Activated CD4-positive, alpha-beta T cell treated with anti-CD3 and anti-CD28 coated beads for 48 hours (primary cell): ENCODE results near the gene ATXN7L2.

ENCODE experiments used
- DNase-seq: peaks from one replicate; pipeline ENCODE4 v3.0.0-alpha.2; 2020

The ATXN7L2 gene

GRCh38 chr1:109499081-109499480, 15.4 kb downstream of the ATXN7L2 start:
- no peak for DNase-seq

GRCh38 chr1:109499661-109500536, 16.2 kb downstream of the ATXN7L2 start:
- DNase-seq, result peak; percentile 77

GRCh38 chr1:109500941-109501381, 17.3 kb downstream of the ATXN7L2 start:
- DNase-seq, result no peak

- no peak for DNase-seq
These were observed 18.1 kb downstream of the ATXN7L2 start for GRCh38 chr1:109501644-109502363.

GRCh38 chr1:109502364-109502851, 18.7 kb downstream of the ATXN7L2 start:
- DNase-seq, result peak; percentile 42

GRCh38 chr1:109503935-109504334, 20.2 kb downstream of the ATXN7L2 start:
- no peak for DNase-seq

GRCh38 chr1:109504974-109505373, 21.3 kb downstream of the ATXN7L2 start:
- no peak for DNase-seq

GRCh38 chr1:109508001-109508872, 24.5 kb downstream of the ATXN7L2 start:
- DNase-seq, result no peak

- no peak for DNase-seq
These were observed 25.1 kb downstream of the ATXN7L2 start for GRCh38 chr1:109508873-109509175.

GRCh38 chr1:109509176-109510134, 25.8 kb downstream of the ATXN7L2 start, which contains the start of gene AMIGO1:
Gene AMIGO1, minus strand, starts transcription at chr1:109509727. Its CDS starts 815 bp downstream, at chr1:109508912.
- peak; percentile 71 for DNase-seq

GRCh38 chr1:109513110-109513710, 29.5 kb downstream of the ATXN7L2 start:
- no peak for DNase-seq

- DNase-seq, result no peak
These were observed 31.1 kb downstream of the ATXN7L2 start for GRCh38 chr1:109514846-109515245.

- no peak for DNase-seq
These were observed 33.2 kb downstream of the ATXN7L2 start for GRCh38 chr1:109516872-109517271.

GRCh38 chr1:109517337-109517736, 33.6 kb downstream of the ATXN7L2 start:
- DNase-seq, result no peak

- no peak for DNase-seq
These were observed 37.6 kb downstream of the ATXN7L2 start for GRCh38 chr1:109521002-109521951.

GRCh38 chr1:109522026-109522425, 38.3 kb downstream of the ATXN7L2 start:
- DNase-seq, result no peak

- DNase-seq, result no peak
These were observed 40.0 kb downstream of the ATXN7L2 start for GRCh38 chr1:109523706-109524105.

GRCh38 chr1:109527098-109527811, 43.5 kb downstream of the ATXN7L2 start:
- no peak for DNase-seq
